NT2/D1 (cell line): ENCODE measurements around the gene ZSCAN9.

Experiments used
- SUZ12 ChIP-seq: IDR thresholded peaks from 2 replicates; pipeline ENCODE4 v1.6.1; 2011; ENCODE audit not compliant: insufficient read length, insufficient read depth; ENCODE audit errors: extremely low read depth
- YY1 ChIP-seq: IDR thresholded peaks from 2 replicates; pipeline ENCODE4 v1.6.1; 2011; ENCODE audit not compliant: insufficient read length, insufficient read depth
- ZNF274 ChIP-seq: IDR thresholded peaks from 2 replicates; pipeline ENCODE4 v1.6.1; 2011; ENCODE audit warnings: mild to moderate bottlenecking, low read depth, low read length

DNA sequence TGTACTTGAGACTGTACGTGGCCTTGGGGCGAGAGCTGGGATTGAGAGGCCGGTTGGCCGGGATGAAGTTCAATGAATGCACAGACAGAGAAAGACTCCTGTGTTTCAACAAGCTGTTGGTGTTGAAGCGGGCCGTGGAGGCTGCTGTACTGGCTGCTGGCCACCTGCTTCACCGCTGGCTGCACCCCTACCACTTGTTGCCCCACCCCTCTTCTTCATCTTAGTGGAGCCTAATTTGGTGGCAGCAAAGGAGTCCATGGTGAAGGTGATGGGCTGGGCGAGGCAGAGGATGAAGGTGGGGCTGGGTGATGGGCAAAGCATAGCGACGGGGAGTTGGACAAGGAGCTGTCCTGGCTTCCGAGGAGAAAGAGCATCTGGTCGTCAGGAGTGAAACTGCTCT is 7.2 kb upstream of the ZSCAN9 start:
- TF ChIP-seq ZNF274 (no peak), SUZ12 (no peak), YY1 (no peak)
